Measurements from ENCODE around the gene TMEM120A. TPM values are rescaled to one million over a fixed set of nuclear protein-coding genes. Genes with fewer than 3 reads are reported as not detected.

Gene TMEM120A
- total and polyA plus RNA-seq, 7 donors = 18.3 to 88.2 (median 49.0) TPM

- WGBS, 2 donors = 87% methylated on average over 15 of the region's 15 CpGs
- H3K9me3 ChIP-seq = no peaks in the 10 kb centered on the region
- no peak overlapping the region for H3K4me3 ChIP-seq
- H3K27ac ChIP-seq = peak overlapping the region in 2 of 4 donors; percentile 32 to 65
- peaks cover 0 to 15% (median 7%) of the 10 kb centered on the region in 4 donors for H3K4me1 ChIP-seq
- intact Hi-C loops (cut with DNase I) = no loop called here
- H3K36me3 ChIP-seq = no peaks in the 10 kb centered on the region
- H3K27me3 ChIP-seq = no peaks in the 10 kb centered on the region
- peak; percentile 87 for DNase-seq
- TF ChIP-seq POLR2AphosphoS5 (IDR thresholded peaks at IDR 0.05) (peak in 3 of 4 donors; percentile 22 to 80 (median 24)), POLR2A (IDR thresholded peaks at IDR 0.05) (no peak), EP300 (IDR thresholded peaks at IDR 0.05) (peak in 2 of 4 donors; percentile 21 to 90), CTCF (IDR thresholded peaks at IDR 0.05) (no peak)
Observed at GRCh38 chr7:75937958-75938786, 56.2 kb downstream of the TMEM120A start.

Small RNAs within 50 kb of the gene (small RNA-seq; reads per million reads assigned to genes)
- 1.0 to 4.3 (median 1.6) reads per million in 3 donors for gene SNORA14A

Other genes starting within 250 kb of the TMEM120A start
- 1 to 10 TPM in 1 of 4 donors, not detected in 3; 3.3 TPM for gene CCL26, start 222.4 kb downstream of the TMEM120A start, total RNA-seq
- 1 to 10 TPM in 2 of 3 donors, not detected in 1; 1.8 to 3.0 TPM for gene CCL26, start 222.4 kb downstream of the TMEM120A start, polyA plus RNA-seq
- gene CCL24, start 180.8 kb downstream of the TMEM120A start, total RNA-seq = not detected
- gene CCL24, start 180.8 kb downstream of the TMEM120A start, polyA plus RNA-seq = 10 to 100 TPM; 24.4 to 32.8 (median 25.2) TPM
- 10 to 100 TPM; 14.3 to 31.9 (median 27.0) TPM for gene RHBDD2, start 115.6 kb downstream of the TMEM120A start, total RNA-seq
- gene RHBDD2, start 115.6 kb downstream of the TMEM120A start, polyA plus RNA-seq = 10 to 100 TPM; 23.8 to 45.0 (median 28.2) TPM
- gene POR, start 79.4 kb downstream of the TMEM120A start, total RNA-seq = 10 to 100 TPM; 33.2 to 47.4 (median 39.2) TPM
- 10 to 100 TPM; 20.4 to 98.9 (median 49.9) TPM for gene POR, start 79.4 kb downstream of the TMEM120A start, polyA plus RNA-seq
- 10 to 100 TPM in 3 of 4 donors, 1 to 10 TPM in 1; 9.4 to 30.7 (median 25.5) TPM for gene STYXL1, start 53.4 kb upstream of the TMEM120A start, total RNA-seq
- gene STYXL1, start 53.4 kb upstream of the TMEM120A start, polyA plus RNA-seq = 10 to 100 TPM; 43.2 to 81.4 (median 49.6) TPM
- 10 to 100 TPM; 73.1 to 90.3 (median 79.2) TPM for gene MDH2, start 53.5 kb upstream of the TMEM120A start, total RNA-seq
- 100 to 1,000 TPM; 147 to 214 (median 164) TPM for gene MDH2, start 53.5 kb upstream of the TMEM120A start, polyA plus RNA-seq
- 10 to 100 TPM in 1 of 4 donors, 1 to 10 TPM in 3; 1.6 to 16.1 (median 6.3) TPM for gene SRRM3, start 207.3 kb upstream of the TMEM120A start, total RNA-seq
- 1 to 10 TPM; 1.4 to 2.2 (median 1.8) TPM for gene SRRM3, start 207.3 kb upstream of the TMEM120A start, polyA plus RNA-seq